AG08395 (cell line): Measurements from ENCODE around the gene PRTFDC1.

Experiments
- DNase-seq: peaks from one replicate; pipeline ENCODE4 v3.0.0; 2012; ENCODE audit warnings: mixed read lengths, low spot score

Gene PRTFDC1

DNA sequence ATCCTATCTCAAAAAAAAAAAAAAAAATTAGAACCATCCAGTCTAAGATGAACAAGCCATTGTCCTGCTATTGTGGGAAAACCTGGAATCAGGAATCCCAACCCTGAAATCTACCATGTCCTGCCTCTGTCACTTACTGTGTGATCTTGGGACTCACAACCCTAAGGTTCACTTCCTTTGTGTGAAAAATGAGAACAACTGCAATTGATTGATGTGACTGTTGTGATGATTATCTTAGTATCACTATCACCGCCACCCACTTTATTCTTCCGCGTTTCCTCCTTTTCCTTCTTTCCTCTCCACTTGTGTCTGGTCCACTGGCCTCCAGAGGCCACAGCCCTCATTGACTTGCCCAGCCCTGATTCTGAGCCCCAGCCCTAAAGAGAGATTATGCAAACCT lies 12.6 kb upstream of the PRTFDC1 start:
- DNase-seq = no peak

DNA sequence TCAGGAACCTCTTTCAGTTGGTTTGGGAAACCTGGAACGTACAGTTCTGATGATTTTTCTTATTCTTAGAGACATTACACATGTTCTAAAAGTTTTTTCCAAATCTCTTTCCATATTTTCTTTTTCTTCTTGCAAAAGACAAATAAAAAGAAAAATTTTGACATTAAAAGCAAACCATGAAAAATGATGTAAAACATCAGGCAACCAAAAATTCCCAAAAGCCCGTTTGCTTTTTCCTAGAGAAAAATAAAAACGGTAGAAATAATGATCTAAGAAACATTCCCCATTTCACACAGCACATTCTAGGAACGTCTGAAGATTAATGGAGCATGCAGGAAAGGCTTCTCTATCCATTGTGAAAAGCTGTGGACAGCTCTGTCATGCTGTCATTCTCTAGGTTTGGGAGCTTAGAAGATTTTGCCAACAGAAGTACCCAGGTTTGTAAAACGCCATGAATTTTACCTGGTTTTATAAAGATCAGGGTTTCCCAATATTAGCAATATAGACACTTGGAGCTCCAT lies 11.2 kb upstream of the PRTFDC1 start:
- no peak for DNase-seq

DNA sequence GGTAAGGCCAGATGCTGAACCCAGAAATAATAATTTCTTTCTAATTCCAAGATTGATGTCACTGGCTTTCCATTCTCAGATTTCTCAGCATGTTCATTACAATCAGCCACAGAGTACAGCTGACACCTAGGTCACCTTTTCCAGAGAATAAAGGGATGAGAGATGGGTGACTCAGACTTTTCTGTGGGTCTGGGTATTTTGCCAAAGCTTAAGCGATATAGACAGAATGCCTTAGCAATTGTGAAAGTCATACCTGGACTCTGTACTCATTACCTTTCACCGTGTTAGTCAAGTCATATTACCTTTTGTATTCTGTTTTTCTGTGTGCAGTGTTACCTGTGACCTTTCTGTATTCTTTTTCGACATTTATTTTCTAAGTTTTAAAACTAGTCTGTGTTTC lies 10.6 kb upstream of the PRTFDC1 start:
- DNase-seq = no peak

DNA sequence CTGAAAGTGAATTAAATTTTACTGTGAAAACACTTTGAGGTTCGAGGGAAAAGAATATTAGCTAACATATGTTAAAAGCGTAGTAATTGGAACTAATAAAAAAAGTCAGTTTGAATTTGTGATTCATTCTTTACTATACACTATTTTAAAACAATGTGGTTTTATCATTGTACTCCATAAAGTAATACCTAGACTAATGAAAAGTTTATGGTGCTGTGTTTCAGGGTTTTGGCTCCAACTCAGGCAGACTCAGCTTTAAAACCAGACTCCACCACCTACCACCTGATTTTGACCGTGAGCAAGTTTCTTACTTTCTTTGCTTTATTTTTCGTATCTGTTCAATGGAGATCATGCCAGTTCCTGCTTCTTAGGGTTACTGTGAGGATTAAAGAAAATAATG lies 9.2 kb upstream of the PRTFDC1 start:
- no peak for DNase-seq

DNA sequence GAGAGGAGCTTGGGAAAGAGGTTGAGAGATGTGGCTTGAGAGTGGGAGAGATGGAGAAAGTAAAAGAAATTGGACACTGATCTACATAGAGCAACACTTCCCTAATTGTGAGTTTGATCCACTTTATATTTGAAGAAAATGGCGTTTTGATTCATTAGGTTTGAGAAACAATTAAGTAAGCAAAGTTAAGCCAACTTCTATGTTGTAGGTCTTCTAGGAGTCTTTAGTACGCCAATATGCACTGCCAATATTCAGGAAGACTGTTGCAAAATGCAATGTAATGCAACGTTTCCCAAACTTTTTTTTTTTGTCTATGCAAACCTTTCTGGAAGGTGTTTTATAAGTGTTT lies 7.0 kb upstream of the PRTFDC1 start:
- no peak for DNase-seq

DNA sequence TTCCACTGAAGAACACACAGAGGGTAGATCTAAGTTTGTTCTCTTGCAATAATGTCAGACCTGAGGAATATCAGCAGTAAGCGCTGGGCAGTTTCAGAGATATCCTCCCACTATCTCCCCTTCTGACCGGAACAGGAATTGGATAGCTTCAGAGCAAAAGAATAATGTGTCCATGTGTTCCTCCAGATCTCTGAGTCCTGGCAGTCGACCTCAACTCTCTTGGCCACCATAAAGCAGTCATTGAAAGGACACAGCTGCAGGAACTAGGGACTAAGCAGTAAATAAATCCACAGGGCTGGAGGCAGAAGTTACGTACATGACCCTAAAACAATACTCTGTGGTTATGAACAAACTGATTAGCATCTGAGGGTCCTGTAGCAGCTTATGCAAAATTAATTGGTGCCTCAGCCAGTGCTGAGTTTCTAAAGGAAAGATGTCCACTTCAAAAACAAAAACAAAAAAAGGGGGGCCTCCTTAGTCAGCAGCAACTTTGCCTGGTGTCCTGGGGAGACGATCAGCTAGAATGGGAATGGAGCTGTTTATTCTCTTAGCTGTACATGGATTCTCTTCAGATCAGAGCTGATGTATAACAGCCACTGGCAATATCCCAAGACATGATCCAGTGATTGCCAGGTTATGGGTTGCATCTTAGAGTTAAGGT lies 6.4 kb upstream of the PRTFDC1 start:
- DNase-seq = peak; percentile 30

DNA sequence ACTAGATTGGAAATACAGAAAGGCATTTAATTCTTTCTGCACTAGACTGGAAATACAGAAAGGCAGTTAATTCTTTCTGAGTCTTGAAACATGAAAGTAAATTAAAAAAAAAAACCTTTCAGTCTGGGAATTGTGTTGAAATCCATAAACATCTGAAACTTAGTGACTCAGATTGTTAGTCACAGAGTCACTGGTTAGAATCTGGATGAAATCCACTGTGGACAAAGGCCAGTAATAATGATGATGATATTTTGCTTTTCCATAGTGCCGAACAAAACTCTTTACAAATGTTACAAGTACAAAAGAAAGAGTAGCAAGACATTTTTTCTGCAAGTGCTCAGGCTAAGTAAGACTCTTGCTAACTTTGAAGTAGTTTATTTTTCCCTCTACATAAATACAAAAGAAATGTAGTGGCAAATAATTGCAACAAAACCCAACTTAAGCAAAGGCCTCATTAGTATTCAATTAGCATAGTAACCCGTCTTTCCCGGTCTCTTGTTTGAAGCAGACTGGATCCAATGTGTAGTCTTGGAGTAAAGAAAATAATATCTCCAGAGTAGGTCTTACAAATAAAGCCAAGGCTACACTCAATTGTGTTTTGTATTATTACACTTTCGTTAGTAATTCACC lies 5.8 kb upstream of the PRTFDC1 start:
- DNase-seq = peak; percentile 82

DNA sequence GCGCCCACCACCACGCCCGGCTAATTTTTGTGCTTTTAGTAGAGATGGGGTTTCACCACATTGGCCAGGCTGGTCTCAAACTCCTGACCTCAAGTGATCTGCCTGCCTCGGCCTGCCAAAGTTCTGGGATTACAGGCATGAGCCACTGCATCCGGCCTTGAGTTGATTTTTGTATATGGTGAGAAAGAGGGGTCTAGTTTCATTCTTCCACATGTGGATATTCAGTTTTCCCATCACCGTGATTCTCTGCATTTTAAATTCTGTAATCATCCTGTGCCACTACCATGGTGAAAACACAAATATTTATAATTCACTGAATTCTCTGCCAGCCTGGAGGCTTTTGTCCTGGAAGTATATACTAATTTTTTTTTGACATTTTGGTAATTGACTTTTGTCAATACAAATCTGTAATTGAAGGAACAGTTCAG lies 5.2 kb upstream of the PRTFDC1 start:
- DNase-seq = peak; percentile 18

DNA sequence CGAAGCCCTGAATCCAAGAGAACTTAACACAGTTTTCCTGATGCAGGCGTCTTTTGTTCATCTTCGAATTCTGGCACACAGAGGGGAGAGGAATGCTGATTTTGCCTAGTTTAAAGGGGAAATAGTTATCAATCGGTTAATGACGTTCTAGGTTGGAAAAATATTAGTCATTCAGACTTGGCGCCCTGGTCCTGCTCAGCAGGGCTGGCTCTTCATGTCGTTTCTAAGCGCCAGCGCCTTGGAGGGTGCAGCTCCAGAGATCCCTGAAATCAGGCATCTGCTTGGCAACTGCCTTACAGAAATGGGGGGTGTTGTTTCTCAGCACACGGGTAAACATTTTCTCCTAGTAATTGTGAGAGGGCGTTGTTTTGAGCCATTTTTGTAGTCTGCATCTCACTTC lies 1.3 kb upstream of the PRTFDC1 start:
- DNase-seq = peak; percentile 23

DNA sequence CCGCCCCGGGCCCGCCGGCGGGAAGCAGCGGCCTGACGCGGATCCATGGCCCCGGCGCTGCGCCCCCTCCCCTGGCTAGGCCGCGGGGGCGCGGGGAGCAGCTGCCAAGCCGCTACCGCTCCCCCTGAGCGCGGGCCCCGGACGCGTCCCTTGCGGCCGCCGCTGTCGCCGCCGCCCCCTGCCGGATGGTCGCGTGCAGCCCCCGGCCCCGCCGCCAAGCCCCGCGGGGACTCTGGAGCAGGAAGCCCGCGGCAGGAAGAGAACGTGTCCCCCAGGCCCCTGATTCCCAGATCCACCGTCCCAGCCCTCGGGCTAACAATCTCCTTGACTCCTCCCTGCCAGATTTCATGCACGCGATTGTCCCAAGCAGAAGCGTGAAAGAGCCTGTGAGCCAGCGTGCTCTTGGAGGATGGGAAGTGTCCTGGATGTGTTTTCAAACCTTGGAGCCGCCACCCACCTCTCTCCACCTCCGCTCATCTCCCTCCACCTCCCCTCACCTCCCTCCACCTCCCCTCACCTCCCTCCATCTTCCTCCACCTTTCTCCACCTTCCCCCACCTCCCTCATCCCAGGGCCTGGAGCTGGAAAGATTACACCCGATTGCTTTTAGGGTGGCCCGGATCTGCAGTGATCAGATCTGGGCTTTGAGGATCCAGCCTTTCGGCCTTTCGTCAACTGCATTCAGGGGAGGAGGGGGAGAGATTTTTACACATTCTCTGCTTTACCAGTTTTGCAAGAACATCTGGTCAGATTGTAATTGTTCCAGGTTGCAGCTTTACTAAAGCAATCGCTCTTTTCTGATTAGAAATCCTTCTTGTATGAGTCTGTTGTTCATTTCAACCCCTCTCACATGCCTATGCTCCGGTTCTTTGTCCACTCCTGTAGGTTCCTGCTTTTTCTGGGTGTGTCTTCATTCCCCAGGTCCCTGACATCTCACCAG lies 570 bp upstream of the PRTFDC1 start:
- peak; percentile 65 for DNase-seq

DNA sequence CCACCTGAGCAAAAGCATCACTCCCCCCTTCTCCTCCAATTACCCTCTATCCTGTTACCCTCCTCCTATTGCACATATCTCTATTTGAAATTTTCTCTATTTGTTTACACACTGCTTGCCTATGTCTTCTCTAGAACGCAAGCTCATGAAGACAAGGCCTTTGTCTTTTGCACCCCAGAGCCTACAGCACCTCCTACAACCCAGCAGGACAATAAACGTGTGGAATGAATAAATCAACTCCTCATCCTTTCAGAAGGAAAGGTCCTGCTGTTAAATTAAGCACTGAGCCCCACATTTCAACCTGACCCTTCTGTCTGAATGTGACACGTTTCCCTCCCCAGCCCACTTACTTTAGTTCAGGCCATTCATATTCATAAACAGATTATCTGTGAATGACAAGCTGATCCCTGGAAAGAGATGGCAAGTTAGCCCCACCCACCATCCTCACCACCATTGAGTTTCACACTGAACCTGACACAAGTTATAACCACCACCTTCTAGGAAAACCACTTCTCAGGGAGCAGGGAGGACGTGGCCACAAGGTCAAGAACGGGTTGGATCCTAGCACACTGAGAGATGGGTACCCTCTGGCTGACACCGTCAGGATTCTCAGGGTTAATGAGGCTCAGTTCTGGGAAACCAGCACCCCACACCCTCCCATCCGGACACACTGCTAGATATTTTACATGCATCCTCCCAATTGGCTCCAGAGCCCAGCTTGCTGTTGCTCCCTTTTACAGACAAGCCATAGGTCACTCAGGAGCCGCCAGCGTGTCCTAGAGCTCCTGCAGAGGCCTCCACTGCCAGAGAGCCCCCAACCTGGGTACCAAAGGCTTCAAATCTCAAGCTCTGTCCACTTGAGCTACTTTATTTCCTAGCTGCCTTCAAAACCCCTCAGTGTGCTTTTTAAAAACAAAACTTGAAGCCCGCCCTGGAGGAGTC lies 934 bp downstream of the PRTFDC1 start:
- DNase-seq = peak; percentile 16

DNA sequence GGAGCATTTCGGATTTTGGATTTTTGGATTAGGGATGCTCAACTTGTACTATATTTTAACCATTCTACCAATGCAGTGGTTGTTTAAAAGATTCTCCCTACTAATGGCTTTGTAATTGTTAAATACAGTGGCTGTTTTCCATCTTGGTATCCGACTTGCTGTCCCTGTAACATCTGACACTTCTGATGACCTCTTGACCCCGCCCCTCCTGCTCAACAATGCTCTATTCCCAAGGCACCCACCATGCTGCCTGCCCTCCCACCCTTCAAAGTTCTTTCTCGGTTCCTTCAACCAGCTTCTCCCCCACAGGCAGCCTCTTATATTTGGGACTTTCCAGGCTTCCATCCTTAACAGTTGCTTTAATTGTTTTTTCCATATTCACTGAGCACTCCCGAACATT lies 2.0 kb downstream of the PRTFDC1 start:
- DNase-seq = no peak

DNA sequence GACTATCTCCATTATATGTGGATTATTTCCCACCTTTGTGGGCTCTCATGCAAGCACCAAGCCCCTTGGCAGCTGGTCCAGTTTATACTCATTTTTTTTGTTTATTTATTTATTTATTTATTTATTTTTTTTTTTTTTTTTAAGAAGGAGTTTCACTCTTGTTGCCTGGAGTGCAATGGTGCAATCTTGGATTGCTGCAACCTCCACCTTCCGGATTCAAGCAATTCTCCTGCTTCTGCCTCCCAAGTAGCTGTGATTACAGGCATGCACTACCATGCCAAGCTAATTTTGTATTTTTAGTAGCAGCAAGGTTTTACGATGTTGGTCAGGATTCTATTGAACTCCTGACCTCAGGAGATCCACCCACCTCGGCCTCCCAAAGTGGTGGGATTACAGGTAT lies 2.8 kb downstream of the PRTFDC1 start:
- DNase-seq = no peak

DNA sequence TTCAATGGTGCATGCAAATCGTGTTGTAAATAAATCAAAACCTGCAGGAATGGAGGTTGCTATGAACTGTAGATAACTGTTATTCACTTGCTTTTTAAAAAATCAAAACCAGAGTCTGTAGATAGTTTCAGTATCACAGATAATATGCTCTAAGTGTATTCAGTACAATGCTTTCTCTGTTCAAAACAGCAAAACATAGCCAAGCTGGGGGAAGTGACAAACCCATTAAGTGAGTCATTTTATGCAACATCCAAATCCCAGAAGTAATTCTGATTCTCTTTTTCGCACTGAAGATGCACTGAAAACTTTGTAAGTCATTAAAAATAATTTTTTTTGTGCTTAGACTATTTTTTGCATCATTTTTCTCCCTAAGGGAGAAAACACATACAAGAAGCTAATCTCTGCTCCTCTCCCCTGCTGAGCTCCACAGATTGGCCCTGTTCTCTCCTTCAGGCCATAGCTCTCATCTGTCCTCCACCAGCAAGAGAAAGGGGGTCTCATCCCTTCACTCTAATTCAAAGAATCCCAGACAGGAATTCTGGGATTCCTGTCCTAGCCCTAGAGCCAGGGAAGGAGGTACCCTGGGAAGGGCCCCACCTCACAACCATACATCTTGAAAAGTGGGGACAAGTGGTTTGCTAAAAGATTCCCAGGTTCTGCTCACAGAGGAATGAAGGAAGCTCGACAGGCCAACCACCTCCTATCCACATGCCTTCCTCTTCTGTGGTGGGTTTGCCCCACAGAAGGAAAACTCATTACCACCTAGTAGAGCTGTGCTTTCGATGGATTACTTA lies 4.9 kb downstream of the PRTFDC1 start:
- peak; percentile 52 for DNase-seq

DNA sequence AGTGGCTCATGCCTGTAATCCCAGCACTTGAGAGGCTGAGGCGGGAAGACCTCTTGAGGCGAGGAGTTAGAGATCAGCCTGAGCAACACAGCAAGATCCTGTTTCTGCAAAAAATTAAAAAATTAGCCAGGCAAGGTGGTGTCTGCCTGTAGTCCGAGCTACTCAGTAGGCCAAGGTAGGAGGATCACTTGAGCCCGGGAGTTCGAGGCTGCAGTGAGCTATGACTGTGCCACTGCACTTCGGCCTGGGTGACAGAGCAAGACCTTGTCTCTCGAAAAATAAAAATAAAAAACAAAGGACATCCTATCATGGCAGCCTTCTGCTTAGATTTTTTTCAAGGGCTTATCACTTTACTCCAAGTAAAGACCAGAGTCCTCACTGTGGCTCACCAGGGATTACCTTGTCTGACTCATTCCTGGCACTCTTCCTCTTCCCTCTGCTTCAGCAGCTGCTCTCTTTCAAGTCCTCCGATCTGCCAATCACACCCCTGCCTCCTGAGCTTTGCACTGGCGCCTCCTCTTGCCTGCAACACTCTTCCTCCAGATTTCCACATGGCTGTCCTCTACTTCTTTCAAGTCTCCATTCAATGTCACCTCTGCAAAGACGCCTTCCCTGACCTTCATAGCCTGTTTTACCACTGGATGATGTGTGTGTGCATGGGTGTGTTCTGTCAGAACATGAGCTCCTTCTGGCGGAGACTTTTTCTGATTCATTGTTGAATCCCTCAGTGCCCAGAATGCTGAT lies 7.7 kb downstream of the PRTFDC1 start:
- peak; percentile 43 for DNase-seq

DNA sequence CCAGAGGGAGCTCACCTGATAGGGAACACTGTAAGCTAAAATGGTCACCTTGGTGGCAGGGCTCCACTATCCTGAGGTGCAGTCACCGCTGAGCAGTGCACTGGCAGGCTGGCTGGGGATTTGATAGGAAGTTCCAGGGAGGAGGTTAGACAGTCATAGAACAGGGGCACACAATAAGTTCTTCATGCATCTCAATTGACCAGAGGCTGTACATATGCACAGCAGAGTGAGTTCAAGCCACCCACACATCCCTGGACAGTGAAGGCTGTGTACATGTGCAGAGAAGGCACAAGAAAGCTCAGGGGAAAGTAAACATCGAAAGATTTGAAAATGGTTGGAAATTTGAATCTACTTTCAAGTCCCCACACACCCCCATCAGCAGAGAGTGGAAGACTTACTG lies 13.9 kb downstream of the PRTFDC1 start:
- DNase-seq = no peak

DNA sequence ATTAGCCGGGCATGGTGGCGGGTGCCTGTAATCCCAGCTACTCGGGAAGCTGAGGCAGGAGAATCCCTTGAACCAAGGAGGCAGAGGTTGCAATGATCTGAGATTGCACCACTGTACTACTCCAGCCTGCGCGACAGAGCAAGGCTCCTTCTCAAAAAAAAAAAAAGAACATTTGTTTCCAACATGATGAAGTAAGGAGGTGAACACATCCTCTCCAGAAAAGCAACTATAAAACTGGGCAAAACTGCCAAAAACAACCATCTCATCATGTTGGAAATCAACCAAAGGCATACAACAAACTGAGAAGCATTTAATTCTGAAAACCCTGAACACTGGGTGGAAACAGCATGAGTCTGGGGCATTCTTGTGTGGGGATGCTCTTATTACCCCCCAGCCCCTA lies 14.3 kb downstream of the PRTFDC1 start:
- no peak for DNase-seq

DNA sequence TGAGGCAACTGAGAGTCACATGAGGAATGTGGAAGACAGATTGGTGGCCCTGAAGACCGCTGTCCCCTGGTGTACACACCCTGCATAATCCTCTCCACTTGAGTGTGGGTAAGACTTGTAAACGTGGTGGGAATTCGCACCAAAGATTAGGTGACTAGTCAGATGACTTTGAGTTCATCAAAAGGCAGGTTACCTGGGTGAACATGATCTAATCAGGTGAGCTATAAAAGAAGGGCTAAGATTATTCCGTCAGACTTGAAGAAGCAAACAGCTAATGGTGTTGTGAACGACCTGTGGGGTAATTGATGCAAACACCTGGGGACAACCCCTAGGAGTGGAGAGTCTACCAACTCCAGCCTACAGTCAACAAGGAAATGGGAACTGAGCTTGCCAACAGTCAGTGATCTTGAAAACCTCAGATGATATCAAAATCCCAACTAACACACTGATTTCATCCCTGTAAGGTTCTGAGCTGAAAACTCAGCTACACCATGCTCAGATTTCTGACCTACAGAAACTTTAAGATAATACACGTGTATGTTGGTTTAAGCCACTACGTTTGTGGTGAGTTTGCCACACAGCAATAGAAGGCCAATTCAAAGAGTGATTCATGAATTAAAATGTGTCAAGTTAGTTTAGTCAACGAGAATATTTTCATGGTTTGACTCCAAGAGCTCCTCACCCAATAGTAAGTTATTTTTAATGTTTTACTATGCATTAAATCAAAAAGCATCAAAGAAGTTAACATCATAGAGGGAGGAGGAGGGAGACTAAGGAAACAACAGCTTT lies 16.7 kb downstream of the PRTFDC1 start:
- DNase-seq = no peak

DNA sequence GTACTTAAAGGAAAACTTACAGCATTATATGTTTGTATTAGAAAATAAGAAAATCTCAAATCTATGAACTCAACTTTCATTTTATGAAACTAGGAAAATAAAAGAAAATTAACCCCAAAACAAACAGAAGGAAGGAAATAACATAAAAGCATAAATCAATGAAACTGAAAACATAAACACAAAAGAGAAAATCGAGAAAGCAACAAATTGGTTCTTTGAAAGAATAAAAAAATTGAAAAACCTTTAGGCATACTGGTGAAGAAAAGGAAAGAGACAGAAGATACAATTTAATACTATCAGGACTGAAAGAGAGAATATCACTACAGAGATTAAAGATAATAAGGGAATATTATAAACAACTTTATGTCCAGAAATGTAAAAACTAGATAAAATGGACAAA lies 21.2 kb downstream of the PRTFDC1 start:
- DNase-seq = no peak
